HG03108 (cell line): ENCODE results near the gene CD83.
"Not testable (repeated sequence)": the region's sequence is repeated elsewhere in the genome, so short reads cannot be mapped to it uniquely, and the experiment has no call there.

ENCODE experiments used
- ATAC-seq: cut with Tn5 transposase; IDR thresholded peaks from one replicate; pipeline ENCODE4 v1.9.1; 2021; ENCODE audit warnings: moderate library complexity; ENCODE audit not compliant: unreplicated experiment

The CD83 gene, protein sequence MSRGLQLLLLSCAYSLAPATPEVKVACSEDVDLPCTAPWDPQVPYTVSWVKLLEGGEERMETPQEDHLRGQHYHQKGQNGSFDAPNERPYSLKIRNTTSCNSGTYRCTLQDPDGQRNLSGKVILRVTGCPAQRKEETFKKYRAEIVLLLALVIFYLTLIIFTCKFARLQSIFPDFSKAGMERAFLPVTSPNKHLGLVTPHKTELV

GRCh38 chr6:14117158-14118090 lies at the start of gene CD83:
Gene CD83 (plus strand): TSS chr6:14117772. CDS start chr6:14117812, 40 bp downstream.
- ATAC-seq, result peak; percentile 61

DNA sequence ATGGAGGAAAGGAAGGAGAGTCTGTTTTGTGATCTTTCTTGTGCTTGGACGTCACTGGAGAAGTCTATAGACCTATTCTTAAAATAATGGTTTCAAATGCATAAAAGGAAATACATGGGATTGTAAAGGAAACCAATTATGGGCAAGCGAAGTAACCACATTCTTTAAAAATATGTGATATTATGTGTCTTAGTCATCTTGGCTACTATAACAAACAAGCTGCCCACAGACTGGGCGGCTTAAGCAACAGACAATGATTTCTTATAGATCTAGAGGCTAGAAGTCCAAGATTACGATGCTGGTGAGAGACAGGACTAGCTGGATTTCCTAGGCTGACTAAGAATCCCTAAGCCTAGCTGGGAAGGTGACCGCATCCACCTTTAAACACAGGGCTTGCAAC lies 49.4 kb upstream of the CD83 start:
- ATAC-seq, result no peak

GRCh38 chr6:14068623-14069022 lies 48.9 kb upstream of the CD83 start:
- ATAC-seq, result no peak

- no peak for ATAC-seq
These were observed 47.1 kb upstream of the CD83 start for GRCh38 chr6:14070457-14070856.

DNA sequence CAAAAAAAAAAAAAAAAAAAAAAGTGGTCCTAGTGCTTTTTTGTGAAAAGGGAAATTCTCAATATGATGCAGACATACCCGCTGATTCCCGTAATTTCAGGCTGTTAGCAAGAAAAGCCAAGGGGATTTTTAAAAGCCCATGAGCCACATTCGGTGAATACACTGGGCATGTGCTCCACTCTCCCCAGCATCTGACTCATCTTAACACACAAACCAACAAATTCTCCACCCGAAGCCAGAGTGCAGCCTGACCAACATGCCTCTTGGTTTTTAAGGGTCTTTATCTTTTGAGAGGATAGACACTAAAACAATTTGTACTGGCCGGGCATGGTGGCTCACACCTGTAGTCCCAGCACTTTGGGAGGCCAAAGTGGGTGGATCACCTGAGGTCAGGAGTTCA lies 45.5 kb upstream of the CD83 start:
- no peak for ATAC-seq

- not testable (repeated sequence) for ATAC-seq
These were observed 43.8 kb upstream of the CD83 start for GRCh38 chr6:14073561-14074354.

DNA sequence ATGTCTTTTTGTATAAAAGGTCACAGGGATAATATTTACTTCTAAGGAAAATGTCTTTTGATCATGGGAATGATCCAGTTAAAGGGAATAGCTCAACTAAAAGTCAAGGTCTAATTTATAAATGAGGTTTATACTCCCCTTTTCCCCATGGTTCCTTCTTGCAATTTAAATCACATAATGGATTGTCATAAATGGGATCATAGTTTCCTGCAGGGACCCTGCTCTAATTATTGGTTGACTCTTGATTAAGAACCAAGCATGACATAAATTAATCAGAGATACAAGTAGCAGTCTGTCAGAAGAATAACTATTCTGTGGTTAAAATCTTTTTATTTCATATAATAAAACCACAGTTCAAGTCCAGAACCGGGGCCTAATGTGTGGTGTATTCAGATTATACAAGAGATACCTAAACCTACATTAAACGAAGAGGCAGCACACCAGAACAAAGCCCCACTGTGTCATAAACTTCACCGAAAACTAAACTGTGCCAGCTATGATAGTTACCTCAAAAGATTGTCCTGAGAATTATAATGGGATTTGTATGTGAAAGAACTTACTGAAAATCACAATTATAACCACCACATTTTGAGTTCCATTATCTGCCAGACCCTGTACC lies 43.0 kb upstream of the CD83 start:
- no peak for ATAC-seq

DNA sequence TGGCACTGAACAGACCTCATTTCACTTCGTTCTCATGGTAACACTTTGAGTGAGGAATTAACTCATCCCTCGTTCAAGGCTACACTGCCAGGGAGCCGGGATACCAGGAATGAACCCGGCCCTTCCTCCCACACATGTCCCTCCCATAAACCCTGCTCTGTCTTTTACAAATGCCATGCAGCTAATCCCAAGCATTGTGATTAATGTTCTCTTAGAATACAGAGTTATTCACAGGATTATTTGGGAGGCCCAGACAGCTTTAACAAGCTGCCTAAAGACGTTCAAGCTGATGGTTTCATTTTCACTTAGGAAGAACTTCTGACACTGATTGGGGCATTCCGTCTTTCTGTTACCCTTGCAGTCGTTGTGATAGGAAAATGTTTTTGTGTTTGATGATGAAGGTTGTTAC lies 42.5 kb upstream of the CD83 start:
- peak; percentile 68 for ATAC-seq

DNA sequence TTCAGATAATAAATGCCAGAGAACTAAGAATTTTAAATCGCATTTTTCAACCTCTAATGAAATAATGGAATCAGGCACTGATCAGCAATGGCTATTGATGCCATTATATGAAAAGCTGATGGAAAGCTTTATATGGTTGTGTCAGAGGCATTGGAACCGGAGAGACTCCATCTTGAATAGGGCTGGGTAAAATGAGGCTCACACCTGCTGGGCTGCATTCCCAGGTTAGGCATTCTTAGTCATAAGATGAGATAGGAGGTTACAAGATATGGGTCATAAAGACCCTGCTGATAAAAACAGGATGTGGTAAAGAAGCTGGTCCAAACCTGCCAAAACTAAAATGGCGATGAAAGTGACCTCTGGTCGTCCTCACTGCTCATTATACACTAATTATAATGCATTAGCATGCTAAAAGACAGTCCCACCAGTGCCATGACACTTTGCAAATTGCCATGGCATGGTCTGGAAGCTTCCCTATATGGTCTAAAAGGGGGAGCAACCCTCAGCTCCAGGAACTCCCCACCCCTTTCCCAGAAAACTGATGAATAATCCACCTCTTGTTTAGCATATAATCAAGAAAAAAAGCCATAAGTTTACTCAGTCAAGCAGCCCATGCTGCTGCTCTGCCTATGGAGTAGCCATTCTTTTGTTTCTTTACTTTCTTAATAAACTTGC lies 40.2 kb upstream of the CD83 start:
- no peak for ATAC-seq

DNA sequence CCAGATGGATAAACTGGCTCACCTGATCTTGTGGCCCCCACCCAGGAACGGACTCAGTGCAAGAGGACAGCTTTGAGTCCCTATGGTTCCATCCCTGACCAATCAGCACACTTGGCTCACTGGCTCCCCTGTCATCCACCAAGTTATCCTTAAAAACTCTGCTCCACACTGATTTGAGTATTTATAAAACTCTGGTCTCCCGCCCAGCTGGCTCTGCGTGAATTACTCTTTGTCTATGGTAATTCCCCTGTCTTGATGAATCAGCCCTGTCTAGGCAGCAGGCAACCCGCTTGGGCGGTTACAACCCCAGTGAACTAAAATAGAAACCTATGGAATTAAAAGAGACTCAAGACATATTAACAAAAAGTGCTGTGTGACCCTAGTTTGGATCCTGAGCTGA lies 38.1 kb upstream of the CD83 start:
- ATAC-seq, result no peak

- ATAC-seq, result no peak
These were observed 37.6 kb upstream of the CD83 start for GRCh38 chr6:14079971-14080370.

DNA sequence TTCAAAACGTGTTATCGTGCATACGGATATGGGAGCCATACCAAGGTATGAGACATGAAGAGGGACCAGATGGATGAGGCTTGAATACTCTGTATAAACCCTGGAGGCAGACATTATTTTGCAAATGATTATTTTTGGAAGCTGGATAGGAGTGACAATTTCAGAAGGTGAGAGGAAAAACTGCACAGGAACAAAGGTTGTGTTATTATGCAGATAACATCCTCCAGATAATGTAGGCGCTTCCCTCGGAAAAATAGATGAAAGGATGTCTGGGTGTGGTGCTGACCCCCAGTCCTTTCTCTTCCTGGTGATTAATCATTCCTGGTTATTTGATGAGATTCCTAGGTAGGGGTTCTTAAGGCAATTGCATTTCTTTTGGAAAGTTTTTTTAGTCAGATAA lies 36.4 kb upstream of the CD83 start:
- no peak for ATAC-seq

DNA sequence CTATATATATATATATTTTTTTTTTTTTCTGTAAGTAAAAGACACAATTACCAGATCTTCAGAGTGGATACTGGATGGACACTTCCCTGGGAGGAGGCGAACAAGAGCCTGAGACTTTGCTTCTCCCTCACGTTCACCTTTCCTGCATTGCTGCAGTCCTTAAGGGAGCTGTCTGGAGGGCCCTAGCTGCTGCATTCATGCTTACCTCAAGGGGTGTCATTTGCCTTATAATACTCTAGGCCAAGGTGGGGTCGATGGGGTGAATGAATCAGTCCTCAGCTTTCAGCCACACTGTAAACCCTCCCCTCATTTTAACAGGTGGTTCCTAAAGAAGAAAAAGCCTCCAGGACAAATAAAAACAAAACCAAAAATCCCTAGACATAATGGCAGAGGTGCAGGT lies 34.8 kb upstream of the CD83 start:
- ATAC-seq, result no peak

DNA sequence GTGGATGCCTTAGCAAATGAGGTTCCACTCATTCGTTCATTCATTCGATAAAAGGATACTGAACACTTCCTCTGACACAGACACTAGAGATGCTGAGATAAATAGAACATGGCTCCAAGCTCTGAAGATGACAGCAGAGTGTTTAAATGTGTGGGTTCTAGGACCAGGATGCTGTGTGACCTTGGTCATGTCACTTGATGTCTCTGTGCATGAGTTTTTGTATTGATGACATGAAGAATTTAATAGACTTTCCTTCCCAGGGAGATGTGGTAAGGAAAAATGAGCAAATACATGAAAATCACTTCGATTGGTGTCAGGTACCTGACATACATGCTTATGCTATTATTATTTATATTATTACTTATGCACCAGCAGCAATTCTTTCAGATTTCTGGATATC lies 34.3 kb upstream of the CD83 start:
- no peak for ATAC-seq

DNA sequence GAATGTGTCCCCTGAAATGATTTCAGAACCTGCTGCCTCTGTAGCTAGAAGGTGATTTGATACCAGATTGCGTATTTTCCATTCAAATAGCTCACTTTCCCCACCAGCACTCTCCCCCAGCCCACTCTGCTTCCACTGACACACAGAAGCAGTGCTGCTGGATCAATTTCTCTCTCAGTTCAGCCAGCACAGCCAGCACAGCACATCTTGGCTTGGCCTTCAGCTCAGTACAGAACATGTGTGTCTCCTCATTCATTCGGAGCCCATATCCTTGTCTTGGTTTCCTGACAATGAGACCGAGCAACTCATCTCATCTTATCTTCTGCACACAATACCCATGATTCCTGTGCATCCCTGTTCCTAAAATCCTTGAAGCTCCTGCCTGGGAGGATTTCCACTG lies 33.8 kb upstream of the CD83 start:
- ATAC-seq, result no peak

DNA sequence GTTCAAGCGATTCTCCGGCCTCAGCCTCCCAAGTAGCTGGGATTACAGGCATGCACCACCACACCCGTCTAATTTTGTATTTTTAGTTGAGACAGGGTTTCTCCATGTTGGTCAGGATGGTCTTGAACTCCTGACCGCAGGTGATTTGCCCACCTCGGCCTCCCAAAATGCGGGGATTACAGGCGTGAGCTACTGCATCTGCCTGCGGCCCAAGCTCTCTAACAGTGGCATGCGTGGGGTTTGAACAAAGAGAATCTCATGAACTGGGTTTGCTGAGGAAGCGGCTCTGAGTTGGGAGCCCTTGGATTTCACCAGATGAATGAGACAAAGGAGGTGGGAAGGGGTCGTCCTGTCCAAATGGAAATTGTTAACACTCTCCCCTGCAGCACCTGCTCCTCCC lies 33.2 kb upstream of the CD83 start:
- no peak for ATAC-seq

GRCh38 chr6:14085176-14085787 lies 32.3 kb upstream of the CD83 start:
- no peak for ATAC-seq

DNA sequence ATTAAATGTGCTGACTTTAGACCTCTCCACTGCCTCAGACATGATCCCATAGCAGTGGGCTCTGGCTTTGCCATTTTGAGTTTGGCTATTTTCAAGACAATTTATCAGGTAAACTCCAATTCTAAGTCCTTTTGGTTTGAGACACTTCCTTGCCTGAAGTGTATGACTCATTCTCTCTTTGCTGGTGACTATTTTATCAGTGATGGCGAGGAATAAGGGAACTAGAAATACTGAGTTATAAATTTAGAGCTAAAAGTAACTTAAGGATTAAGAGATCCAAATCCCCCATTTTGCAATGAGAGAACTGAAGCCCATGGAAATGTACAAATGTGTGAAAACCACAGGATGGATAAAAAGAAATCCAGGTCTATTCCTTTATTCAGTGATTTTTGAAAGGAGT lies 30.9 kb upstream of the CD83 start:
- no peak for ATAC-seq

DNA sequence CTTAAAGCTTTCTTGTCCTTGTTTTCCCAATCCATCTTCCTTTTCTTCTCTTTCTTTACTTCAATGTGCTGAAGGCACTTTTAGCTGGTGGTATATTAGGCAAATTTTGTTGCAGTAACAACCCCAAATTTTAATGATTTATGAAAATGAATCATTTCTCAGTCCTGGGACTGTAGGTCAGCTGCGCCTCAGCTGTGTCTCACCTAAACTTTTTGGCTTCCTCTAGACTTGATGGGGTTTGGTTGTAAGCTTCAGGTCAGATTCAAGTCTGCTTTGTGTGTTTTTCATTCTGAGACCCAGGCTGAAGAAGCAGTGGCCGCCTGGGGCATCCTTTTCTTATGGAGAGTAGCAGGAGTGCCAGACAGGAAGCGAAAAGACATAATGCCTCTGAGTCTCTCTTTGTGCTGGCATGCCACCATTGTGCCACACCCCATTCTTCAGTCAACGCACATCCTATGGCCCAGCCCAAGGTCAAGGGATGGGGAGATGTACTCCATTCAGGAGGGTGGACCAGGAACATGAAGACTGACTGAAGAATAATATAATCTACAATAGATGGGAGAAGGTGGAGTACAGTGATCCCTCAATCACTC lies 28.9 kb upstream of the CD83 start:
- ATAC-seq, result peak; percentile 38

DNA sequence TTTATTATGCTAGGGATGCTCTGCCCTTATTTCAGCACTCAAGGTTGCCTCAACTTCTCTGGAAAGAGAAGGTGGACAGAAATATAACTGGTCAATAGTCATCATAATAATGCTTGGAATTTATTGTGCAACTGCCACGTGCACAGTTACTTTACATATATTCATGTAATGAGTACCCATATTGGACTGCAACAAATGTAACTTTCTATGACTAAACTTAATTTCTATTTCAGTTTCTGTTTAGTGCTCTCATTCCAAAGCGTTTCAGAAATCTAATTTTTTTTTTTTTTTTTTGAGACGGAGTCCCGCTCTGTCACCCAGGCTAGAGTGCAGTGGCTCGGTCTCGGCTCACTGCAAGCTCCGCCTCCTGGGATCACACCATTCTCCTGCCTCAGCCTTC lies 28.3 kb upstream of the CD83 start:
- peak; percentile 36 for ATAC-seq
